IMR-90 (cell line): ENCODE data around the gene GLS. TPM values are rescaled to one million over a fixed set of nuclear protein-coding genes. Genes with fewer than 3 reads are reported as not detected.

Experiments
- ATAC-seq: fragments of 200-7000 bp; cut with Tn5 transposase; 2 replicates; pipeline ENCODE4 v1.9.1; 2020; ENCODE audit warnings: low read depth, mild to moderate bottlenecking, moderate library complexity
- BruUV-seq: library from RNA; stranded (reverse); fragments of 400-500 nt; replicated peaks from 2 replicates; lab custom pipeline; 2021; lab: Mats Ljungman, UMichigan
- CTCF ChIA-PET: fragments of 300-600 bp; formaldehyde crosslinking; extraction: SDS; loops from one replicate; lab custom pipeline; 2021; ENCODE audit warnings: antibody characterized with exemption; lab: Yijun Ruan, JAX
- POLR2A ChIA-PET: fragments of 300-600 bp; sonication (Branson Sonifier 250); formaldehyde crosslinking; loops from one replicate; lab custom pipeline; 2022; ENCODE audit warnings: antibody characterized with exemption; ENCODE audit not compliant: unreplicated experiment; lab: Charles Lee
- DNase-seq: peaks from one replicate; pipeline ENCODE4 v3.0.0; 2013
- H2AFZ ChIP-seq: replicated peaks from 2 replicates; pipeline ENCODE3; 2013; ENCODE audit warnings: low read length, mild to moderate bottlenecking; ENCODE audit not compliant: poor library complexity
- H2AK5ac ChIP-seq: 2 replicates; pipeline ENCODE4 v1.6.1; 2013; ENCODE audit warnings: low read depth, low read length, inconsistent platforms
- H2AK9ac ChIP-seq: replicated peaks from 2 replicates; pipeline ENCODE3; 2013; ENCODE audit warnings: mild to moderate bottlenecking, low read depth, low read length, moderate library complexity; ENCODE audit not compliant: poor library complexity
- H2BK120ac ChIP-seq: 2 replicates; pipeline ENCODE4 v1.6.1; 2013; ENCODE audit warnings: low read depth, low read length, inconsistent platforms
- H2BK15ac ChIP-seq: 3 replicates; pipeline ENCODE4 v1.6.1; 2013; ENCODE audit warnings: low read depth, low read length, inconsistent platforms
- H2BK20ac ChIP-seq: 2 replicates; pipeline ENCODE4 v1.6.1; 2013; ENCODE audit warnings: low read depth, mild to moderate bottlenecking, inconsistent platforms, low read length, moderate library complexity
- H2BK5ac ChIP-seq: 2 replicates; pipeline ENCODE4 v1.6.1; 2013; ENCODE audit warnings: mild to moderate bottlenecking, low read depth, low read length, inconsistent platforms; ENCODE audit not compliant: poor library complexity, severe bottlenecking
- H3K14ac ChIP-seq: replicated peaks from 2 replicates; pipeline ENCODE4 v1.6.1; 2013; ENCODE audit warnings: low read depth, low read length, inconsistent platforms
- H3K18ac ChIP-seq: 2 replicates; pipeline ENCODE4 v1.6.1; 2013; ENCODE audit warnings: low read depth, low read length, control low read depth
- H3K23ac ChIP-seq: 2 replicates; pipeline ENCODE4 v1.6.1; 2013; ENCODE audit warnings: low read depth, low read length, inconsistent platforms
- H3K27ac ChIP-seq: 2 replicates; pipeline ENCODE4 v1.5.1; 2013; ENCODE audit warnings: mild to moderate bottlenecking, control low read depth, low read length; ENCODE audit not compliant: insufficient read depth
- H3K27me3 ChIP-seq: 2 replicates; pipeline ENCODE4 v1.6.1; 2013; ENCODE audit warnings: low read length; ENCODE audit not compliant: control insufficient read depth, insufficient read depth
- H3K36me3 ChIP-seq: 2 replicates; pipeline ENCODE4 v1.6.1; 2013; ENCODE audit warnings: low read length, mixed read lengths; ENCODE audit not compliant: control insufficient read depth, insufficient read depth
- H3K4ac ChIP-seq: 2 replicates; pipeline ENCODE4 v1.6.1; 2013; ENCODE audit warnings: low read depth, low read length, inconsistent platforms
- H3K4me1 ChIP-seq: 2 replicates; pipeline ENCODE4 v1.6.1; 2013; ENCODE audit warnings: low read length, mixed read lengths; ENCODE audit not compliant: control insufficient read depth, insufficient read depth
- H3K4me2 ChIP-seq: 2 replicates; pipeline ENCODE4 v1.6.1; 2013; ENCODE audit warnings: low read depth, mild to moderate bottlenecking, control low read depth, low read length, moderate library complexity
- H3K4me3 ChIP-seq: 2 replicates; pipeline ENCODE4 v1.5.1; 2013; ENCODE audit warnings: low read depth, mild to moderate bottlenecking, control low read depth, low read length, moderate library complexity; ENCODE audit not compliant: insufficient read depth
- H3K56ac ChIP-seq: 2 replicates; pipeline ENCODE4 v1.6.1; 2013; ENCODE audit warnings: low read length, inconsistent platforms; ENCODE audit not compliant: insufficient read depth; ENCODE audit errors: extremely low read depth
- H3K79me1 ChIP-seq, 2 experiments: 2 replicates each; pipeline ENCODE4 v1.6.1; 2013; ENCODE audit warnings: low read length in 2 of 2, inconsistent platforms in 1 of 2, low read depth in 1 of 2
- H3K9ac ChIP-seq: 2 replicates; pipeline ENCODE4 v1.6.1; 2013; ENCODE audit warnings: low read depth, low read length, control low read depth
- H3K9me1 ChIP-seq: 2 replicates; pipeline ENCODE4 v1.6.1; 2013; ENCODE audit warnings: low read length, inconsistent platforms; ENCODE audit not compliant: insufficient read depth
- H3K9me3 ChIP-seq: 2 replicates; pipeline ENCODE4 v1.6.1; 2013; ENCODE audit warnings: low read length; ENCODE audit not compliant: control insufficient read depth, insufficient read depth
- H4K20me1 ChIP-seq: 2 replicates; pipeline ENCODE4 v1.6.1; 2013; ENCODE audit warnings: low read length, inconsistent platforms; ENCODE audit not compliant: insufficient read depth
- H4K5ac ChIP-seq: 2 replicates; pipeline ENCODE4 v1.6.1; 2013; ENCODE audit warnings: mild to moderate bottlenecking, low read depth, low read length, control low read depth
- H4K8ac ChIP-seq, 2 experiments: 2 replicates each; pipeline ENCODE4 v1.6.1; 2013; ENCODE audit warnings: low read depth in 2 of 2, low read length in 2 of 2, control low read depth in 1 of 2, inconsistent platforms in 1 of 2
- H4K91ac ChIP-seq: 2 replicates; pipeline ENCODE4 v1.6.1; 2013; ENCODE audit warnings: low read depth, low read length, inconsistent platforms; ENCODE audit not compliant: insufficient read depth
- BHLHE40 ChIP-seq: fragments of 150-350 bp; IDR thresholded peaks from 2 replicates; pipeline ENCODE4 v1.6.1; 2016; ENCODE audit warnings: mild to moderate bottlenecking, low read depth, low read length
- CEBPB ChIP-seq: IDR thresholded peaks from 2 replicates; pipeline ENCODE4 v1.6.1; 2012; ENCODE audit warnings: low read depth, low read length, improper control_type of control experiment
- CHD1 ChIP-seq: IDR thresholded peaks from 2 replicates; pipeline ENCODE4 v1.6.1; 2012; ENCODE audit warnings: low read depth, low read length, improper control_type of control experiment
- CTCF ChIP-seq: conservative IDR thresholded peaks from 2 replicates; pipeline ENCODE4 v1.5.1; 2012; ENCODE audit warnings: mild to moderate bottlenecking, low read depth, low read length, improper control_type of control experiment
- ELK1 ChIP-seq: fragments of 150-350 bp; IDR thresholded peaks from 2 replicates; pipeline ENCODE4 v1.6.1; 2016; ENCODE audit warnings: low read depth, mild to moderate bottlenecking, low read length, moderate library complexity, borderline replicate concordance
- FOS ChIP-seq: fragments of 150-350 bp; IDR thresholded peaks from 2 replicates; pipeline ENCODE4 v1.6.1; 2016; ENCODE audit warnings: low read depth, low read length
- MAFK ChIP-seq: IDR thresholded peaks from 2 replicates; pipeline ENCODE4 v1.6.1; 2012; ENCODE audit warnings: low read depth, low read length, improper control_type of control experiment
- MAZ ChIP-seq: IDR thresholded peaks from 2 replicates; pipeline ENCODE4 v1.6.1; 2012; ENCODE audit warnings: low read depth, mild to moderate bottlenecking, low read length, improper control_type of control experiment, moderate library complexity, borderline replicate concordance
- MXI1 ChIP-seq: IDR thresholded peaks from 2 replicates; pipeline ENCODE4 v1.6.1; 2012; ENCODE audit warnings: low read depth, mild to moderate bottlenecking, low read length, moderate library complexity, borderline replicate concordance
- NFE2L2 ChIP-seq: fragments of 150-350 bp; IDR thresholded peaks from 2 replicates; pipeline ENCODE4 v1.6.1; 2016; ENCODE audit warnings: low read depth, mild to moderate bottlenecking, low read length
- POLR2A ChIP-seq: IDR thresholded peaks from 2 replicates; pipeline ENCODE4 v1.6.1; 2012; ENCODE audit warnings: mild to moderate bottlenecking, low read depth, low read length
- RAD21 ChIP-seq: IDR thresholded peaks from 2 replicates; pipeline ENCODE4 v1.6.1; 2012; ENCODE audit warnings: low read length, improper control_type of control experiment
- RFX5 ChIP-seq: IDR thresholded peaks from 2 replicates; pipeline ENCODE4 v1.8.0; 2012; ENCODE audit warnings: low read depth, mild to moderate bottlenecking, low read length, moderate library complexity
- SMC3 ChIP-seq: fragments of 150-350 bp; IDR thresholded peaks from 2 replicates; pipeline ENCODE4 v1.6.1; 2016; ENCODE audit warnings: low read depth, mild to moderate bottlenecking, antibody characterized with exemption, low read length, moderate library complexity
- USF2 ChIP-seq: fragments of 150-350 bp; IDR thresholded peaks from 2 replicates; pipeline ENCODE4 v1.6.1; 2017; ENCODE audit warnings: mild to moderate bottlenecking, antibody characterized with exemption, low read length, low read depth
- WGBS, 2 experiments: methylation state at CpG; one replicate each; pipeline versions ENCODE4 v1.1.5 to v1.1.7; 2013; ENCODE audit warnings: missing lambda C conversion rate in 2 of 2; ENCODE audit not compliant: insufficient read length in 1 of 2; ENCODE audit errors: extremely low coverage in 2 of 2; 5-methylcytosine and 5-hydroxymethylcytosine counted together
- dilution Hi-C: fragments of 300-500 bp; cut with HindIII; formaldehyde crosslinking; loops from one replicate; pipeline ENCODE4 v1.14.3; 2018; ENCODE audit warnings: low sequenced_read_pairs; ENCODE audit not compliant: unreplicated experiment
- in situ Hi-C: fragments of 300-500 bp; cut with MboI; formaldehyde crosslinking; loops from 3 replicates; pipeline ENCODE4 v1.14.3; 2019; ENCODE audit warnings: low sequenced_read_pairs, inconsistent platforms, mixed read lengths
- intact Hi-C: fragments of 100-400 bp; cut with micrococcal nuclease; formaldehyde crosslinking; loops from 2 replicates; pipeline ENCODE4 v1.10.0; 2022
- polyA plus RNA-seq, 3 experiments: library from polyadenylated mRNA; depleted of rRNA; stranded (reverse); fragments of >200 nt; gene quantifications; 2 replicates each; pipeline ENCODE4 v1.2.3, GENCODE V29; 2012; ENCODE audit warnings: low replicate concordance in 1 of 3
- total RNA-seq: library from RNA; depleted of rRNA; stranded (reverse); fragments of >200 nt; gene quantifications from 2 replicates; pipeline ENCODE4 v1.2.3, GENCODE V29; 2012

GLS gene
- total and polyA plus RNA-seq, 2 of the 4 experiments (the other 2 are of a cell fraction), result 87.5 to 130 TPM

GRCh38 chr2:190838492-190838910 is 42.1 kb upstream of the GLS start:
- POLR2A ChIA-PET, result no interaction called here
- Histone ChIP-seq H2AFZ (peak overlapping the region; percentile 24), H3K9ac (no peak overlapping the region), H3K56ac (no peak overlapping the region), H2BK5ac (peak overlapping the region; percentile 56), H3K36me3 (no peaks in the 10 kb centered on the region), H2AK9ac (no peak overlapping the region), H3K9me3 (no peaks in the 10 kb centered on the region), H3K4ac (peak overlapping the region; percentile 69; the same call in 1 of the 2 replicates), H3K4me3 (no peak overlapping the region), H4K5ac (no peak overlapping the region), H4K20me1 (no peaks in the 10 kb centered on the region), H2BK15ac (peak overlapping the region; percentile 45; the same call in 1 of the 3 replicates), H4K8ac (peak overlapping the region in 1 of 2 experiments; percentile 47; a peak in 2 of 4 replicates), H3K18ac (no peak overlapping the region), H3K14ac (peak overlapping the region; percentile 26; the same call in 1 of the 2 replicates), H3K23ac (no peak overlapping the region; the same call in 1 of the 2 replicates), H3K9me1 (peaks cover 15% of the 10 kb centered on the region; the same call in 1 of the 2 replicates), H3K27me3 (no peaks in the 10 kb centered on the region), H3K79me1 (peaks cover 0 to 8% of the 10 kb centered on the region in 2 experiments; a peak in 1 of 4 replicates), H3K4me1 (peaks cover 16% of the 10 kb centered on the region), H3K4me2 (peak overlapping the region; percentile 69; the same call in 1 of the 2 replicates), H3K27ac (peak overlapping the region; percentile 1; the same call in 1 of the 2 replicates), H2AK5ac (peak overlapping the region; percentile 14; the same call in 1 of the 2 replicates), H2BK120ac (peak overlapping the region; percentile 54), H2BK20ac (peak overlapping the region; percentile 85; the same call in 1 of the 2 replicates), H4K91ac (peak overlapping the region; percentile 13; the same call in 1 of the 2 replicates)
- CTCF ChIA-PET, result interaction anchor here (1.3 to 1.8 kb wide), 2 partner anchors 11 to 26 kb away, joined by 4 read pairs; no protein-coding TSS in a partner anchor
- WGBS, 2 experiments, result no CpG with 5 or more reads among the region's 2 CpGs
- ATAC-seq, result peak; percentile 53
- BruUV-seq, result no TSS peak
- DNase-seq, result peak; percentile 89
- dilution Hi-C loops (no loop called here), in situ Hi-C loops (no loop called here), intact Hi-C loops (loop anchor here (5.0 kb wide), 1 partner anchor 44 kb away; the partner anchor contains the start of gene GLS)
- TF ChIP-seq BHLHE40 (peak; percentile 55; the same call in 1 of the 2 replicates), RAD21 (no peak), MAFK (peak; percentile 75), CTCF (no peak), NFE2L2 (no peak), FOS (peak; percentile 87), POLR2A (no peak), USF2 (no peak), MAZ (peak; percentile 37; the same call in 1 of the 2 replicates), SMC3 (no peak), MXI1 (no peak), CEBPB (peak; percentile 53; the same call in 1 of the 2 replicates), ELK1 (no peak), CHD1 (no peak), RFX5 (no peak)
